Measurements from ENCODE around the gene RAB34.

RAB34 gene

DNA sequence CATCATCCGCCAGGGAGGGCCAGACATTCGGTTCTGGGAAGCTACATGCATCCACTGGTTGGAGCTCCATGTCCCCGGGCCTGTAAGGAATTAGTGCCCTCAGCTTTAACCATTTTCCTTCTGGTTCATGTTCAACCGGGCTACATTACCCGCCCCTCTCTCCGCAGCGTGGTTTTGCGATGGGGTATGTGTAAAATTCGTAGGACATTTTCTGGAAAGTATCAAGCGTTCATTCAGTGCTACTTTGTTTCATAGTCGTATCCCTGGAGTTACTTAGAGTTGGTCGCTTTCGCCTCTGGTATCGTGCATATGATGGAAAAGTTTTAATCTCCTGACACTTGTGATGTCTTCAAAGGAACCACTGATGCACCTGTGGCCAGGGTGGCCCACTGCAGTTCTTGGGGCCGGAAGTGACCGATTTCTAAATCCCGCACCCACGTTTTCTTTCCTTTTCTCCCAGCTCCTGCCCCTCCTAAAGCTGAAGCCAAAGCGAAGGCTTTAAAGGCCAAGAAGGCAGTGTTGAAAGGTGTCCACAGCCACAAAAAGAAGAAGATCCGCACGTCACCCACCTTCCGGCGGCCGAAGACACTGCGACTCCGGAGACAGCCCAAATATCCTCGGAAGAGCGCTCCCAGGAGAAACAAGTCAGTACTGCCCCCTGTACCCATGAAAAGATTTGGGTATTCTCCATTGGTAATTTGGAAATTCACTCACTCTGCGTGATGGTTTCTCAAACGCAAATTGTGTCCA lies 2.8 kb upstream of the RAB34 start:
- no peak for DNase-seq
- intact Hi-C loops (cut with DNase I) = loop anchor here (10.0 kb wide), 1 partner anchor 184 kb away; the partner anchor contains the start of gene DHRS13

GRCh38 chr17:28719021-28719433 lies 1.4 kb upstream of the RAB34 start:
- peak in 1 of 42 donors; percentile 15 for DNase-seq
- intact Hi-C loops (cut with DNase I) = loop anchor here (10.0 kb wide), 1 partner anchor 74 kb away; the partner anchor contains the start of gene BLTP2

GRCh38 chr17:28718333-28719020 lies 809 bp upstream of the RAB34 start:
- DNase-seq = no peak
- intact Hi-C loops (cut with DNase I) = loop anchor here (10.0 kb wide), 1 partner anchor 74 kb away; the partner anchor contains the start of gene BLTP2

DNA sequence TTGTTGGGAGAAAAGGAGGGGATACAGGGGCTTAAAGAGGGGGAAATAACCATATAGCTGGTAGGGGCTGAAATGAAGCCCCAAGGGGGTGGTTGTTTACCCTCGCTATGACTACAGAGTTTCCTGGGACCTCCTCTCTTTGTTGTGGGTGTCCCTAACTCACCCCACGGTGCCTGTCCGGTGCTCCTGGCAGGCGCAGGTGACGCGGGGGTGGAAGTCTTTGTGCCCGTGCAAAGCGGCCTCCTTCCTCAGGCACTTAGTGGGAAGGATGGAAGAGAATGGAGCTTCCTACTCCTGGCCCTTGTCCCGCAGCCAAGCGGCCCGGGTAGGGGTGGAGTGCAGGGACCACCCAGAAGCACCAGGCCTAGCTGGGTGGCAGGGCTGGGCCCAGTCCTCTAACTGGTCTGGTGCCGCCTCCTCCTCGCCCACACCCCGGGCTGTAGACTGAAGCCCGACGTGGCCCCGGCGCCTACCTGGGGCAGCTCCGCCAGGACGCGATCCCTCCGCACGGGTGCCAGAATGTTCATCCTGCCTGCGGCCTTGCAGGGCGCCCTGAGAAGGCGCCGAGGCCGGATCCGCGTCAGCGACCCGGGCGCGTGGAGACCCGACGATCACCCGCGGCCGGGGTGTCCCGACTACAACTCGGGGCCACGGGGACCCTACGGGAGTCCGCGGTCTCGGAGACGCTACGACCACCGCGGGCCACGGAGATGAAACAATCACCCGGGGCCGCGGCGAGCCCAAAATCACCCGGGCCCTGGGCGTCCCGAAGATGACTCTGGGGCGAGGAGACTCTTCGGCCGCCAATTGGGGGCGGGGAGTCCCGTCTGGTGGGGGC lies 709 bp downstream of the RAB34 start:
- DNase-seq = peak in 2 of 42 donors; percentile 10 to 18
- intact Hi-C loops (cut with DNase I) = loop anchor here (10.0 kb wide), 1 partner anchor 72 kb away; the partner anchor contains the start of gene BLTP2

DNA sequence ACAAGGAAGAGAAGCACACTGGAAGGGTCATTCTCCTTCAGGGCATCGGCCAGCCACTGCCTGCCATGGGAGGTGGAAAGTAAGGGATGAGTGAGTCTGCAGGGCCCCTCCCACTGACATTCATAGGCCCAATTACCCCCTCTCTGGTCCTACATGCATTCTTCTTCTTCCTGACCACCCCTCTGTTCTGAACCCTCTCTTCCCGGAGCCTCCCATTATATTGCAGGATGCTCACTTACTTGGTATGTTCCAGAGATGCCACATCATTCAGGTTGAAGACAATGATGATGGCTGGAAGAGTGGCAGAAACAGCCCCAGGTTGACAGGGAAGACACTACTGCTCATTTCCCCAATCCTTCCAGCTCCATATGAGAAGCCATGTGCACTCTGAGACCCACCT lies 2.5 kb downstream of the RAB34 start:
- intact Hi-C loops (cut with DNase I) = loop anchor here (10.0 kb wide), 1 partner anchor 70 kb away; the partner anchor contains the start of gene BLTP2
- DNase-seq = no peak

DNA sequence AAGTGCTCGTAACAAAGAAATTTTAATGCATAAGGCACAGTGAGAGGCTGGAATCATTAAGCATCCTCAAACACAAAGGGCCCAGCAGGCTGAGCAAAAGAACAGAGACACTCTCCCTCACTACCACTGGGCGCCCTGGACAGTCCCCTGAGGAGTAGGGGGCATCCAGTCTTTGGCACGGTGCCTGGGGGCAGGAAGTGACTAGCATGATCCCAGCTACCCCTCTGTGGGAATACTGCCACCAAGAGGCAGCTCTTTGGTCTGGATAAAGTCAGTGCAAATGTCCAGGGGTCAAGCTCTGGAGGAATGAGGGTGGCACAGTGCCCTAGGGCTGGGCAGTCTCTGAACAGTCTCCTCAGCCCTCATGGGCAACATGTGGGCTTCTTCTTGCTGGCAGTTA lies 3.4 kb downstream of the RAB34 start:
- intact Hi-C loops (cut with DNase I) = loop anchor here (10.0 kb wide), 1 partner anchor 69 kb away; the partner anchor contains the start of gene BLTP2
- DNase-seq = no peak

DNA sequence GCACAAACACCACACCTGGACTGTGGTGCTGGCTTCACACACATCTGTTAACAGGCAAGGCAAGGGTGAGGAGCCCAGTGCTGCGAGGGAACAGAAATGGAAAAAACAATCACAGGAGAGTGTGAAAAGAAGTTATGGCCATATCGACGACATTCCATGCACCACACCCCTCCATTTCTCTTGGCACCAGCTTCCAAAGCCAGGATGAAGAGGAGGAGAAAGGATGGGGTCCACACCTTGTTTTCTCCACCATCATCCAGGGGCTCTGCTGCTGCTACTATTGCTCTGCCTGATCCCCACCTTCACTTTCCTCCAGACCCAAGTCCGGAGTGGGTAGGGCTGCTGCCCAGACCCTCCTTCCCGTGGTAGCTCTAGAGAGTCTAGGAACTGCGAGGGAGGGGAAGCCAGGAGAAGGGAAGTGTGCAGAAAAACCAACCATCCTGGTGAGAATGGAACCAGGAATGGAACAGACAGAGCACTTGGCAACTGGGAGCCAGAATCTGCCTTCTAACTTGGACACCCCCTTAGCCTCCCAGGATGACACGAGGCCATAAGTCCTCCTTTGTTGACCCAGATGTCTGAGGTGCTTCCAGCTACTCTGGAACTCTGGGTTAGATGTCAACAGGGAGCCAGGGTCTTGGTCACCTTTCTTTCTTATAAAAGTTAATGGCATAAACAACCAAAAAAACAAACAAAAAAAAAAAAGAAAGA lies 4.8 kb downstream of the RAB34 start:
- intact Hi-C loops (cut with DNase I) = loop anchor here (10.0 kb wide), 1 partner anchor 68 kb away; the partner anchor contains the start of gene BLTP2
- DNase-seq = no peak

GRCh38 chr17:28712032-28712704 lies 5.5 kb downstream of the RAB34 start:
- peak in 6 of 42 donors; percentile 17 to 60 (median 29) for DNase-seq
- intact Hi-C loops (cut with DNase I) = loop anchor here (10.0 kb wide), 1 partner anchor 67 kb away; the partner anchor contains the start of gene BLTP2

GRCh38 chr17:28711723-28712031 lies 6.0 kb downstream of the RAB34 start, which contains the start of gene PROCA1:
Gene PROCA1 (minus strand): TSS chr17:28711888. CDS start chr17:28711660, 228 bp downstream.
- intact Hi-C loops (cut with DNase I) = loop anchor here (10.0 kb wide), 1 partner anchor 67 kb away; the partner anchor contains the start of gene BLTP2
- peak in 3 of 42 donors; percentile 22 to 34 (median 31) for DNase-seq

GRCh38 chr17:28710861-28711722 lies 6.6 kb downstream of the RAB34 start:
- DNase-seq = peak; percentile 71 to 95 (median 89)
- intact Hi-C loops (cut with DNase I) = loop anchor here (10.0 kb wide), 1 partner anchor 66 kb away; the partner anchor contains the start of gene BLTP2

DNA sequence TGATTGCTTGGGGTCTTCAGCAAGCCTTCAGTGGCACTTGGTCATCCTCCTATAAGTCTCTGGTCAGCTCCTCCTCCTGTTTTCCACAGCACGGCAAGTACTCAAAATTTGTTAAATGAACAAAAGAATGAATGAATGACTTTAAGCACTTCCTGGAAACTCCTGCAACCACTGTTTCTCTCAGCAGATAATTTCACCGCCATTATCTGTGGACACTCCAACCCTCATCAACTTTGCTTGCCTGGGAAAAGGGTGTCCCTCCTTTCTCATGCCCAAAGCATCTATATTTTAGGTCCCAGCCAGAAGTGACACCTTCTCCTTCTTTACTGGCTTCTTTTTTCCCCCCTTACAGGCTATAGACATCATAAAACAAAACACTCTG lies 10.3 kb downstream of the RAB34 start:
- intact Hi-C loops (cut with DNase I) = no loop called here
- DNase-seq = no peak

GRCh38 chr17:28706471-28707338 lies 11.0 kb downstream of the RAB34 start:
- DNase-seq = no peak
- intact Hi-C loops (cut with DNase I) = no loop called here

DNA sequence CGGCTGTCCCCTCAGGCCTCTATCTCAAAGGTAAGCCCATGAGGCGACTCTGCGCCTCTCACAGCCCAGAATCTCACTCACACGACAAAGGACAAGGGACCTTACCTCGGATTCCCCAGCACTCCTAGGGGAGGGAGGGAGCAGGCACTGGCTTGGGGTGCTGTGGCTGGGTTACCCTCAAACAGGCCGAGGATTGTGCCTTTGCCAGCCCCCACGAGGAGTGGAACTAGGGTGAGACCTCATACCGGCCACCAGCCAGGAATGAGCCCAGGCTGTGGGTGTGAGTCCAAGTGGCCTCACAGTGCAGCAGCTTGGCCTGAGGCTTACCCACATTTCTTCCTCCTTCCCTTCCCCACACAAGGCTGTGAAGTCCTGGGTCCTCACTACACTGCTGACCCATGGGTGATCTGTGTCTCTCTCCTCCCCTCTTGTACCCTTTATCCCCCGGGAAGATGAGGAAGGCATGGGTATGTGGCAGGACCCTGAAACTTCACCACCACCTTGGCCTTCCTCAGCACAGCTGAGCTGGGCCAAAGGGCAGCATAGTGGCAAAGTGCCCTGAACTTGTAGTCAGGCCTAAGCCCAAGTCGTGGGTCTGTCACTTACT lies 11.8 kb downstream of the RAB34 start:
- intact Hi-C loops (cut with DNase I) = no loop called here
- no peak for DNase-seq

- intact Hi-C loops (cut with DNase I) = no loop called here
- DNase-seq = no peak
These were observed 12.5 kb downstream of the RAB34 start for GRCh38 chr17:28705074-28705659.

DNA sequence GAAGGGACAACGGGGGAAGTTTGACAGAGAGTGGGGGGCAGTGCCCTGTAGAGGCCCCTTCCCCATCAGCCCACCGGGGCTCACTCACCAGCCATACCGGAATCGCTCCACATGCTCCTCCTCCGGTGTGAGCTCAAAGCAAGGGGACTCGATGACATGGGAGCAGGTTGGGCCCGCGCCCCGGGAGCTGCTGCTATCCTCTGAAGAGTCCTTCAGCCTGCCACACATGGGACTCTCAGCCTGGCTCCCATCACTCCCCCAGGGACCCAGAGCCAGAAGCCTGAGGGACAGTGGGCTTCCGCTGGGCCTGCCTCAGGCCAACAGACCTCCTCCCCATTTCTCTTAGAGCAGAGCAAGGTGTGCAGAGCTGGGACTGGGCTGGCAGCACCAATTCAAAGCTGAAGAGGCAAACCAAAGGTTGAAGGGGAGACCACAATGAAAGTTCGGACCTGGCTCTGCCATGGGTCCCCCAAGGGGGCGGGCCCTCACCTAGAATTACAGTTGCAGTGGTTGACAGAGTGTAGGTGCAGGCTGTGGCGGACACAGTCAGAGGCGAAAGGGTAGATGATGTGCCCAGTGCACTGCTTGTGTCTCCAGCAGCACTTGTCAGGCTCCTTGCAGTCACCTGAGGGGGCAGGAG lies 13.3 kb downstream of the RAB34 start:
- DNase-seq = no peak
- intact Hi-C loops (cut with DNase I) = no loop called here
